Umbilical cord (tissue), 2 donors: Measurements from ENCODE around the gene IL1B. TPM values are rescaled to one million over a fixed set of nuclear protein-coding genes. Genes with fewer than 3 reads are reported as not detected.
"Not testable (repeated sequence)": the region's sequence is repeated elsewhere in the genome, so short reads cannot be mapped to it uniquely, and the experiment has no call there.

ENCODE experiments used
- DNase-seq: peaks from one replicate; pipeline ENCODE4 v3.0.0-alpha.2; 2015; ENCODE audit warnings: low spot score
- total RNA-seq: library from RNA; depleted of rRNA; stranded (reverse); fragments of >200 nt; gene quantifications from one replicate; pipeline ENCODE4 v1.2.3, GENCODE V29; 2014; ENCODE audit warnings: low replicate concordance; ENCODE audit not compliant: insufficient read depth

The IL1B gene
- total RNA-seq, 1 donor from 2014 or later = 3.1 TPM

DNA sequence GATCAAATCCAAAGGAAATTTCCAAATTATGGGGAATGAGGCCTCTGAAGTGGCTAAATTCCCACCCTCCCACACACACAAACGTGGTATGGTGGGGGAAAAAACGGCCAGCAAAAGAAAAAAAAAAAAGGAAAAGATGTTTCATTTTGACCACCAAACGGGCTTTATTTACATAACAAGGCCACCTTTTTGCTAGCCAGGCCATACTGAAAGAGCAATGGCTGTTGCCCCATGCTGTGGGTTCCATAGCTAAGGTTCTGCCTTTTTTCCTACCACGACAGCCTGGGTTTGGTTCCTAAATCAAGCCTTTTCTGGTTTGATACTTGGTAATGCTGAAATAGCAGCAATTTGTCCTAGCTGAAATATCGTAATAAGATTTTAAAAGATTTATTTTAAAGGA is 14.0 kb upstream of the IL1B start:
- DNase-seq = no peak

DNA sequence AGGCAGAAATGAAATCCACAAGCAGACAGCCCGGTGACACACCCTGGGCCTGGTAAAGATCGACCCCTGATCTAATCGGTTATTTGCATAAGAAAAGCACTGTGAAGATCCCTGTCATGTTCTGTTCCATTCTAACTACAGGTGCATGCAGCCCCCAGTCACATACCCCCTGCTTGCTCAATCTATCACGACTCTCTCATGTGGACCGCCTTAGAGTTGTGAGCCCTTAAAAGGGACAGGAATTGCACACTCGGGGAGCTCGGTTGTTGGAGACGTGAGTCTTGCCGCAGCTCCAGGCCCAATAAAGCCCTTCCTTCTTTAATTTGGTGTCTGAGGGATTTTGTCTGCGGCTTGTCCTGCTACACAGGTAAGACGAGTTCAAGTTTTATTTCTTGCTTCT is 13.4 kb upstream of the IL1B start:
- DNase-seq = no peak

DNA sequence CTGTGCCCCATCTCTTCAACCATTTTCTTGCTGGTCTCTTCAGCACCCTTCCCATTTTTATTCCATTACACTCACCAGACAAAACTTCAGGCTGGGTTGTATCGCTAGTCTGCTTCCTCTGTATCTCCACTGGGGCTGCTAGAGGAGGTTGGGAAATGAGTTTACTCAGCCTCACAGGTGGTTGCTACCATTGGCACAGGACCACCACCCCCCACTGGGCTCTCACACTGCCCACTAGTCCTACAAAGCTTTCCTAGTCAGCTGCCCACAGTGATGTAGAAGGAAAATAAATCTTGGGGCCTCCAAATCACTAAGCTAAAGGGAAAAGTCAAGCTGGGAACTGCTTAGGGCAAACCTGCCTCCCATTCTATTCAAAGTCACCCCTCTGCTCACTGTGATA is 12.3 kb upstream of the IL1B start:
- no peak for DNase-seq

DNA sequence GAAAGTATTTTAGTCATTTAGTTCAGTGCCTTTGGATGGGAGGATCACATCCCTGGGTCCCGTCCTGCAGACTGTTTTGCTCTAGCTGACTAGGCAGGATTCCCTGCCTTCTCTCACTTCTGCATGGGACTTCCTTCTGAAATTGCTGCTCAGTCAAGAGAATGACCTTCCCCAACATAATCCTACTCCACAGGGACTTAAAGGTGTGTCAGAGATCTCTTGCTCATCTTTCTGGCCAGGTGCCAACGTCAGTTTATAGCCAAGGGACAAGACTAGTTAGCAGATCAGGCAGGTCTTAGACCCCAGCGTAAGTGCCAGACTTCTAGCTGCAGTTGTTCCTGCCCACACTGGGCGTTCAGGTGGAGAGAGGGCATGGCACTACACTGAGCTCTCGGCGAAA is 9.5 kb upstream of the IL1B start:
- no peak for DNase-seq

DNA sequence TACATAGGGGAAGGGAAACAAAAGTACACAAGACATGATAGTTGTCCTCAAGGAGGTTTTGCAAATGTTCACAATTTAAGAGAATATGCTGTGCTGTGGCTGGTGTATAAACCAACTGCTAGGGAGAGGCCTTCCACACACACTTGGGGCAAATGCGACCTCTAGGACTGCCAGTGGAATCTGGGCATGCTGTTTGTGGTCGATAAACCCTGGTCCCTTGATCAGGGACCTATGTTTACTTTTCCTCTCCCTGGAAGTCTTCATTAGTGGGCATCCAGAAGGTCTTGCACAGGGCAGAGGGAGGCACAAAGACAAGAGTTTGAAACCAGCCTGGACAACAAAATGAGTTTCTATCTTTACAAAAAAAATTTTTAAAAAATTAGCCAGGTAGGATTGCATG is 7.3 kb upstream of the IL1B start:
- DNase-seq = no peak

DNA sequence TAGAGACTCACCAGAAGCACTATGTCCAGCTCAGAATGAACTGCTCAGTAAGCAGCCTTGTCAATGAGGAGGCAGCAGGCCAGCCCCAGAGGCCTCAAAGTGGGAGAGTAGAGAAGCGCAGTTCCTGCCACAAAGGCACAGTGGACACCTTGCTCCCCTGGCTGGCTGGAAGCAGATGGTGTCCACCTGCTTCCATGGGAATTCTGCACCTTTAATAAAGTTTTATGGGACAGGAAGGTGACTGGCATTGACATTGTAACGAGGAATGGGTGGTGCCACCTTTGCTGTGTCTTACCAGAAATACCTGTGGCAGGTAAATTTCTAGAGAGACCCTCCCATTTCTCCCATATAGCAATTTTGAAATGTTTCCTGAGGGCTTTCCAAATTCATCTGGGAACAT is 6.7 kb upstream of the IL1B start:
- no peak for DNase-seq

DNA sequence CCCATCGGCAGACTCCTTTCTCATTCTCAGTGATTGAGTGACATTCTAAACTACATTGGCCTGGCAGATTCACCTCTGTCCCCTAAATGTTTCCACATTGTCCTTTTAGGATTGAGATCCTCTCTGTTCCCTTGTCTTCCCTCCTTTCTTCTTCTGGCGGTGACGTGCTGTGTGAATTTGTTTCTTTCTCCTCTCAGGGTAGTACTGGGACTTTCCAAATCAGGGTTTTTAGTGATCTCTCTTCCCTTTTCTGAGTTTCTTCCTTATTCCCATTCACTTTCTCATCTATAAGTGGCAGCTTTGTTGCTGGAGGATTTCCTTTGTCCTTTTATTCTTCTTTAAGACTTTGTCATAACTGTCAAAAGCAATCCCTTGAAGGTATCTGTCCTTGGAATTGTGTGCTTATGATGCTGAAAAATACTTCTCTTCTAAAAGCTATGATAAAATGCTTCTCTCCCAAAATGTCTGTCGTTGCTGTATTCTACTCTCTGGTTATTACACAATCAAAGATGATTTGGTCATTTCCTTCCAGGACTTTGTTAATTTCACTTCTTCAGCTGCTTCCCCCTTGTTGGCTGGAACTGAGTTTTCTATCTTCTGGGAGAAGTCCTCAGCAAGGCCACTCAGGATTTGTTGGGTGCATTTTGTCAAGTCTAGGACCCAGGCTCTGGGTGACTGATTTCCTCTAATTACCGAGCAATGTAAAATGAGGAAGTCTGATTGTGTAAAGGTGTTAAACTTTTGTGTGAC is 4.9 kb upstream of the IL1B start:
- no peak for DNase-seq

DNA sequence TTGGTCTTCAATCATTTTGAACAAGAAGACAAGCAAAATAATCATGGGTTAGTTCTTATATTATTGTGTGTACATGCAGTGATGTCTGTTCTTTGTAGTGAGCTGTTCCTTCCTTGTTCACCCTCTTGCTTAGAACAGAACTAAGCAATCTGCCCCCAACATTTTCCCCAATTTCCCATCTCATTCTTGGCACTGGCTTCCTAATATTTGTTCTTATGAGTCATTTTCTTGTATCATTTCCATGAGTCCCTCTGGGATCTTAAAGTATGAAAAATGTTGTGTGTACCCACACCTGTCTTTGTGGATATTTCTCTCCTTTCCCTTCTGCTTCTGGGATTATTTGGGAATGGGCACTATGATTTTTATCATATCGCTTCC is 3.5 kb upstream of the IL1B start:
- no peak for DNase-seq

DNA sequence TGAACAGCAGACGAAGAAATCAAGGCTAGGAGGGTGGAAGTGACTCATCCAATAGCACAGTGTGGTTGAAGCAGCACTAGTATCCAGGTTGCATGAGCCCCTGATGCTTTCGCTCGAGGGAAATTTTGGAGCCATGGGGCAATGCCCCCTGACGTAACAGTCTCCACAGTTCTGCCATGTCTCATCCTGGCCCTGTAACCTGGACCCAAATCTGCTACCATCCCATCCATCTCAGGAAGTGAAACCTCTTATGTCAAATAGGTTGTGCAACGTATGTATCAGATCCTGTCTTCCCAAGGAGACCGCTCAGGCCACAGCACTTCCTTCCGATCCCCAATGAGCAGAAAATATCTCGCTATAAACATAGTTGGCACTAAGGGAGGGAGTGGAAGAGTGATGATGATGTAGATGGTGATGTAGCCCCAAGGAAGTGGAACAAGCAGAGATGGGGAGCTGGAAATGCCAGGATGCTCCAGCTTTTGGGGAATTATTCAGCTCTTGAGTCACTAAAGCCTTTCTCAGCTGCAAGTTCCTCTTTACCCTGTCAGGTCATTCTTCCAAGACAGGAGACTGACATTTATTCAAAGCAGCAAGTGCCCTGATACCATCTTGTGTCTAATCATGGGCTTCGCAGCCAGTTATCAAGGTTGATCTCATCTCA is 3.0 kb upstream of the IL1B start:
- no peak for DNase-seq

DNA sequence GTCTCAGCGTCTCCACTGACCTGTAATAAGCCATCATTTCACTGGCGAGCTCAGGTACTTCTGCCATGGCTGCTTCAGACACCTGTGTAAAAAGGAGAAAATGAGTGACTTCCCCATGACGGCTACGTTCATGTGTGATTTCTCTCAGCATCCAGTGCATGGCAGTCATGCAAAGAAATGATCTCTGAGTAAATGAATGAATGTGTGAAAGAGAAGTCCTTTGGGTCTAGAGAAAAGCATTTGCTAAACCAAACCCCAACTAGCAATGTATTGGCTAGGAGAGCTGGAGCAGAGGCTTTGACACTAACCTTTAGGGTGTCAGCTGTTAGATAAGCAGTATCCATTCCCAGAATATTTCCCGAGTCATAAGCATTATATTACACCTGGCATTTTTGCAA is 417 bp downstream of the IL1B start:
- DNase-seq = no peak

DNA sequence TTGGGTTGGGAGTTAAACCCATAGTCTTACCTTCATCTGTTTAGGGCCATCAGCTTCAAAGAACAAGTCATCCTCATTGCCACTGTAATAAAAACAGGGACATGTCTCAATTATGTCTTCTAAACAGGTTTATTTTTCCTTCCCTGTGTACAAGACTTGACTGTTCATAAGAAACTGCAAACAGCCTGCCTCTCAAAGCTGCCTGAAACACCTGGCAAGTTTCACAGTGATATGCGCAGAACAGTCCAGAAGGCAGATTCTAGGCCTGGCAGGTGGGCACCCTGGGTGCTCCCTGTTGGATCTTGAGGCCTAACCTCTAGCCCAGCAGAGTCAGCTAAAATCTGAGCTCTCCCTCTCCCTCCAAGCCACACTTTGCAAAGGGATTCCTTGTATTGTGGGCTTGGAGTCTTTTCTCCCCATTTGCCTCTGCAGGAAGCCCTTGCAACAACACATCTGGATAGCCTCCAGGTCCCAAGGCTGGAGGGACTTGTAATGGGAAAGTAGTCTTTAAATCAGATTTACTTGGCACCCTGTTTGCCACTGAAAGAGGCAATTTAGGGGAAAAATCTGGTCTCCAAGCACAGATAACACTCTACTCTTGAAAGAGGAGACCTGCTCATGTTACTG is 930 bp downstream of the IL1B start:
- no peak for DNase-seq

DNA sequence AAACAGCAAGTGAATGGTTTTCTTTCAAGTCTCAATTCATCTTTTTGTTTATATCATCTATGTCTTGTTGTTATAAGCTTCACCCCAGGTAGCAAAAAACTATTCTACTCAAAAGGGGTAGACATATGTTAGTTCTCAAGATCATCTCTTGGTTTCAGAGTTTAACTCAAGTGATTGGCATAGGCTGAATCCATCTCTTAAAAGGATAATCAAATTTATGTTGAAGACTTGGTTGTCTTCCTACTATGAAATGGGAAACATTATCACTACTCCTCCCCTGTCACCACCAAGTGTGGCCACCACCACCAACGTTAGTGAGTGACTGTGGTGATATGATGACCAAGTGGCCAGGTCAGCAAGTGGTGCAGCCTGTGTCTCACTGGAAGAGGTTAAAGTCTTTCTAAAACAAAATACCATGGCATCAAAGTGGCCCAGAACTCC is 1.5 kb downstream of the IL1B start:
- no peak for DNase-seq

DNA sequence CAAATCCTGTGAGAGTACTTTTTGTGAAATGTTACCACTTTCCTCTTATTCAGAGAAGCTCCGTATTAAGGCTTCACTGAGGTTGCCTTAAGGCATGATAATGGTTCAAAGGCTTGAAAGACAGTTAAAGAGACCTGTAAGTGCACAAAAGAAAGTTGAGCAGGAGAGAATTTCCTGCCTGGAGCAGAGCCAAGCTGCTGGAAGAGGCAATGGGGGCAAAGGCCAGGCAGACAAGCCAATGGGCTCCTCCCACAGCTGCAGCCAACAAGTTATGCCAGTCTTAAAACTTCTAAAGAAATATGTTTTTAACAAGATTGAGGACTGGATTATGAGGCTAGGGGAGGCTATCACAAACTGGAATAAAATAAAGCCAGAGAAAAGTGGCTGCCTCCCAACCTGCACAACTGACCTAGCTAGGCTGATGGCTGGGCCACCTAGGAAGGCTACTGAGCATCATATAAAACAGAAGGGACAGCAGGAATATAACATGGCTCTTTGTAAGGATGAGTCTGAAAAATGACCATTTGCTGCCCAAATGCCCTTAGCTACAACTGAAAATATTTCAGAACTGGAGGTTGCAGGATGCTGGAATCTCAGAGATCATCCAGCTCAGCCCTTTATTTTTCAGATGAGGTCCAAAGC is 2.1 kb downstream of the IL1B start:
- DNase-seq = peak; percentile 65

DNA sequence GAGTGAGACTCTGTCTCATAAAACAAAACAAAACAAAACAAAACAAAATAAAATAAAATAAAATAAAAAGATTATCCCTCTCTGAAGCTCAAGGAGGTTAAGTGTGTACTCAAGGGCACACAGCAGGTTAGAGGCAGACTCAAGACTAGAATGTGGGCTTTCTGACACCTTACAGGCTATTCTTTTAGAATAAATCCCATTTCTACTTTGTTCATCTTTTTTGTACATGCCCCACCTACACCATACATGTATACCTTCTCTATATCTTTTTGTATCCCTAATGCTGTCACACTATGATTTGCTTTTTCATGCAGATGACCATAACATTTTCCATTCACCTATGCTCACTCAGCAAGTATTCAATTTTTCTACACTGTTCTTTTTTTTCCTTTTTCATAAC is 2.6 kb downstream of the IL1B start:
- DNase-seq = no peak

DNA sequence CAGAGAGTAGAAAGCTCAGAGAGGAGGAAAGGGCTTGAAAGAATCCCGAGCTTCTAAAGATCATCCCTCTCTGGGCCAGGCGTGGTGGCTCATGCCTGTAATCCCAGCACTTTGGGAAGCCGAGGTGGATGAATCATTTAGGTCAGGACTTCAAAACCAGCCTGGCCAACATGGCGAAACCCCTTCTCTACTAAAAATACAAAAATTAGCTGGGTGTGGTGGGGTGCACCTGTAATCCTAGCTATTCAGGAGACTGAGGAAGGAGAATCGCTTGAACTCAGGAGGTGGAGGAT is 3.0 kb downstream of the IL1B start:
- DNase-seq = not testable (repeated sequence)

DNA sequence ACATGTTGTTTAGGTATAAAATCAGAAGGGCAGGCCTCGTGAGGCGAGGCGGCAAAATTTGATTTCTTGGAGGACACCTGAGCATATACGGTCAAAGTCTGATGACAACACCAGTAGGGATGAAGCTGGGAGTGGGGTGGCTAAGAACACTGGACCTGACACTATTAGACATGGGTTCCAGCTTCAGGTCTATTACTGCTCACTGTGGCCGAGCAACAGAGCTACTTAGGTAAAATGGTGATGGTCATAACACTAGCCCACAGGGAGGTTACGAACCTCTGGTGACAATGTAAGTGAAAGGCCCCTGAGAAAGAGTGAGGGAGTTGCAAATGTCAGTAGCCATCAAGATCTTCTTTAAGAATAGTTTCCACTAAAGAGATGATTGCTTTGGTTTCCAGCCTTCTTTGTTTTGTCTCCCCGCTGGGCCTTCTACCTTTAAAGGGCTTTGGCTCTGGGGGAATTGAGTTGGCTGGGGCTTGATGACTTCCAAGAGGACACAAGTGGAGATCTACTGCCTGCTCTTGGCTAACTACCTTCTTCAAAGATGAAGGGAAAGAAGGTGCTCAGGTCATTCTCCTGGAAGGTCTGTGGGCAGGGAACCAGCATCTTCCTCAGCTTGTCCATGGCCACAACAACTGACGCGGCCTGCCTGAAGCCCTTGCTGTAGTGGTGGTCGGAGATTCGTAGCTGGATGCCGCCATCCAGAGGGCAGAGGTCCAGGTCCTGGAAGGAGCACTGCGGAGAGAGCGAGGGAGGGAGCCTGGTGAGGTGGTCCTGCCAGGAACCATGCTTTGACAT is 3.5 kb downstream of the IL1B start:
- no peak for DNase-seq

DNA sequence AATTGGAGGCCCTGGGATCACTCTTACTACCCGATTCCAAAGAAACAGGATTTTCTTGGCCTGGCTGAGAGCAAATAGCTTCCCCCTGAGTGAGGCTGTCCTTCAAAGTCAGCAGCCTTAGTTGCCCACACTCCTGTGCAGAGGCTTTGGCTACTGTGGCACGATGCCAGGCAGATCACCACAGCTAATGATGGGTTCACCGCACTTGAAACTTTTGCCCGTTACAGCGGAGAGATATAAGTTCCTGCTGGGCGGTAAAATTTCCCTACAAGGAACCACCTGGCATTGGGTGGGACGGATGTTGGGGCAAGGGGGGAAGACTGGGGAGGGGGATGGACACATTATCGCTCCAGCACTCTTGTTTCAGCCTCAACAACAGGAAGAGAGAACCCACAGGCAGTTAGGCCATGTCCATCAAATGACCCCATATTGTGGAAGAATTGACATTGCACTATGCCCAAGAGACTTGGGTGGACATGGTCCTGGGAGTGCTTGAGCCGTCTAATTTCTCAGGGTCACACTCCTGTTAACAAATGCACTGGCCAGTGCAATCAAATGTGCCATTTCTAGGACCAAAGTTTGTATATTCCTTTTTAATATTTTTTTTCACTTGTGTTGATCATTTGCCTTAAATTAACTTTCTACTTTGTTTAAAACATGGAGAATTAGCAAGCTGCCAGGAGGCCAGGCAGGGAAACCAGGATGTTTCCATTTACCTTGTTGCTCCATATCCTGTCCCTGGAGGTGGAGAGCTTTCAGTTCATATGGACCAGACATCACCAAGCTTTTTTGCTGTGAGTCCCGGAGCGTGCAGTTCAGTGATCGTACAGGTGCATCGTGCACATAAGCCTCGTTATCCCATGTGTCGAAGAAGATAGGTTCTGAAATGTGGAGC is 4.4 kb downstream of the IL1B start:
- DNase-seq = no peak

DNA sequence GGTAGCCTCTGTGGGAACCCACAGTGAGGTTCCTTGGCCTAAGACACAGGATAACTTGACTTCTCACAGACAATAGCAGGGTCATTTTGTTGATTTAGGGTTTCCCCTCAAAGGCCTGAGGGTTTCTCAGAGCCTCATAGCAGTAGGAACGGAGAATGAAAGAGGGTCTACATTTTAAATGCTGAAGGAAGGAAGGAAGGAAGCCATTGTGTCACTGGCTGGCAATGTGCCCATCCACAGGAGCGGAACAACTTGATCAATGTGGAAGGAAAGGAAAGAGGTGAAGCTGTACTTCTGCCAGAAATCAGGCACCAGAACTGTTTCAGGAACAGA is 5.1 kb downstream of the IL1B start:
- DNase-seq = no peak

DNA sequence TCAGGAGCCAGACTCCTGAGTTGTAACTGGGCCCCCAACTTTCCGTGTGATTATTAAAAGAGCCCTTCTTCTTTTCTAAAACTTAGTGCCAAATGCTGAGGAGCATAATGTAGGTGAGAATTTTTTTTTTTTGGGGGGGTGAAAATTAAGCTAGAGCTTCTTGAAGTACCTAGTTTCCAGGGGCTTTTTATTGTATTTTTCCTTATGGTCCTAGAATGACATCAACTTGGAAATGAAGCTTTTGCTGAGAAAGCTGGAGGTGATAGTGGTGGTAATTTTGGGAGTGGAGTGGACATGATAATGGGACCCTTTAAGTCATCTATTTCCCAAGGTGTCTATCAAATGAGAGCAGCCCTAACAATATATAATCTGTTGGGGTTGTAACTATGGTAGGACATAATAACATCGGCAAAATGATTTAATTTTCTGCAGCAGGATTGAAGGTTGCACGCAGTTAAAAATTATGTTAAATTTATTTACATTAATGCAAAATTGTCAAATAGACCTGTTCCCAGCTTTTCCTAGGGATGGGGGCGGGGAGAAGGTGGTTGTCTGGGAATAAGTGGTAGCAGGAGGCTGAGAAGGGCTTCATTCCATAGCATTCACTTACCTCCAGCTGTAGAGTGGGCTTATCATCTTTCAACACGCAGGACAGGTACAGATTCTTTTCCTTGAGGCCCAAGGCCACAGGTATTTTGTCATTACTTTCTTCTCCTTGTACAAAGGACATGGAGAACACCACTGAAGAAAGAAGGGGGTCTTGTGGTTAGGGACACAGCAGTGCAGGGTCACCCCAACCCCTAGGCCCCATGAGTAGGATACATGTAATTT is 5.7 kb downstream of the IL1B start:
- no peak for DNase-seq
